GM21360 (cell line): ENCODE measurements around the gene ZSCAN30.

Source experiments
- ATAC-seq: cut with Tn5 transposase; IDR thresholded peaks from one replicate; pipeline ENCODE4 v1.9.1; 2021; ENCODE audit warnings: mild to moderate bottlenecking, moderate library complexity; ENCODE audit not compliant: unreplicated experiment

Gene ZSCAN30

GRCh38 chr18:35282353-35282752 is 7.7 kb downstream of the ZSCAN30 start:
- no peak for ATAC-seq

GRCh38 chr18:35278969-35279368 is 11.1 kb downstream of the ZSCAN30 start:
- ATAC-seq: no peak

GRCh38 chr18:35278085-35278484 is 11.9 kb downstream of the ZSCAN30 start:
- no peak for ATAC-seq

- no peak for ATAC-seq
Observed at GRCh38 chr18:35277633-35278032, 12.4 kb downstream of the ZSCAN30 start.

GRCh38 chr18:35276267-35276666 is 13.8 kb downstream of the ZSCAN30 start:
- ATAC-seq: no peak

GRCh38 chr18:35271656-35272055 is 18.4 kb downstream of the ZSCAN30 start:
- no peak for ATAC-seq

- no peak for ATAC-seq
Observed at GRCh38 chr18:35268821-35269220, 21.2 kb downstream of the ZSCAN30 start.

GRCh38 chr18:35267809-35268208 is 22.2 kb downstream of the ZSCAN30 start:
- no peak for ATAC-seq

GRCh38 chr18:35267161-35267651 is 22.8 kb downstream of the ZSCAN30 start:
- ATAC-seq: no peak

- ATAC-seq: no peak
Observed at GRCh38 chr18:35264409-35264808, 25.6 kb downstream of the ZSCAN30 start.

GRCh38 chr18:35256947-35257346 is 33.1 kb downstream of the ZSCAN30 start:
- no peak for ATAC-seq

GRCh38 chr18:35253655-35254287 is 36.3 kb downstream of the ZSCAN30 start:
- no peak for ATAC-seq

- ATAC-seq: no peak
Observed at GRCh38 chr18:35252466-35252865, 37.6 kb downstream of the ZSCAN30 start.

- ATAC-seq: no peak
Observed at GRCh38 chr18:35248429-35248828, 41.6 kb downstream of the ZSCAN30 start.

- ATAC-seq: no peak
Observed at GRCh38 chr18:35247412-35248249, 42.4 kb downstream of the ZSCAN30 start.

- no peak for ATAC-seq
Observed at GRCh38 chr18:35246831-35247230, 43.2 kb downstream of the ZSCAN30 start.

- ATAC-seq: no peak
Observed at GRCh38 chr18:35245719-35246317, 44.2 kb downstream of the ZSCAN30 start.

GRCh38 chr18:35244671-35245070 is 45.4 kb downstream of the ZSCAN30 start:
- no peak for ATAC-seq

GRCh38 chr18:35242426-35242825 is 47.6 kb downstream of the ZSCAN30 start:
- no peak for ATAC-seq

- no peak for ATAC-seq
Observed at GRCh38 chr18:35241448-35241804, 48.6 kb downstream of the ZSCAN30 start.

- peak; percentile 98 for ATAC-seq
Observed at GRCh38 chr18:35240664-35241447, 49.2 kb downstream of the ZSCAN30 start, which contains the start of gene ZNF397. ZNF397 (plus strand) TSS chr18:35241034; CDS start chr18:35242471, 1,437 bp downstream.
